NCI-H82 treated with DMSO at 0.1 percent for 48 hours (cell line): ENCODE results near the gene ADAM22.

Experiments
- DNase-seq: peaks from one replicate; lab custom pipeline; 2025; ENCODE audit not compliant: unreplicated experiment; lab: John Stamatoyannopoulos, UW

ADAM22 gene

GRCh38 chr7:88102675-88103074 is 168.6 kb downstream of the ADAM22 start:
- DNase-seq: no peak

- no peak for DNase-seq
Observed at GRCh38 chr7:88104732-88105131, 170.7 kb downstream of the ADAM22 start.

GRCh38 chr7:88105231-88105630 is 171.2 kb downstream of the ADAM22 start:
- no peak for DNase-seq

GRCh38 chr7:88106434-88106833 is 172.4 kb downstream of the ADAM22 start:
- no peak for DNase-seq

- DNase-seq: no peak
Observed at GRCh38 chr7:88109612-88110011, 175.6 kb downstream of the ADAM22 start.

- DNase-seq: peak; percentile 12
Observed at GRCh38 chr7:88111140-88111743, 177.2 kb downstream of the ADAM22 start.

- DNase-seq: no peak
Observed at GRCh38 chr7:88111954-88112471, 178.0 kb downstream of the ADAM22 start.

- DNase-seq: no peak
Observed at GRCh38 chr7:88115258-88115796, 181.3 kb downstream of the ADAM22 start.

- DNase-seq: no peak
Observed at GRCh38 chr7:88115816-88116215, 181.8 kb downstream of the ADAM22 start.

GRCh38 chr7:88116235-88116795 is 182.3 kb downstream of the ADAM22 start:
- peak; percentile 60 for DNase-seq

GRCh38 chr7:88117325-88117724 is 183.3 kb downstream of the ADAM22 start:
- no peak for DNase-seq

GRCh38 chr7:88121335-88121734 is 187.3 kb downstream of the ADAM22 start:
- DNase-seq: no peak

GRCh38 chr7:88127637-88128290 is 193.7 kb downstream of the ADAM22 start:
- no peak for DNase-seq

- no peak for DNase-seq
Observed at GRCh38 chr7:88132725-88133124, 198.7 kb downstream of the ADAM22 start.

GRCh38 chr7:88140947-88141346 is 206.9 kb downstream of the ADAM22 start:
- no peak for DNase-seq

GRCh38 chr7:88141479-88141878 is 207.4 kb downstream of the ADAM22 start:
- no peak for DNase-seq

- no peak for DNase-seq
Observed at GRCh38 chr7:88141953-88142352, 207.9 kb downstream of the ADAM22 start.

- no peak for DNase-seq
Observed at GRCh38 chr7:88146616-88147015, 212.6 kb downstream of the ADAM22 start.

GRCh38 chr7:88147341-88147740 is 213.3 kb downstream of the ADAM22 start:
- DNase-seq: no peak

GRCh38 chr7:88147949-88148348 is 213.9 kb downstream of the ADAM22 start:
- DNase-seq: no peak

- DNase-seq: no peak
Observed at GRCh38 chr7:88150033-88150432, 216.0 kb downstream of the ADAM22 start.

- DNase-seq: no peak
Observed at GRCh38 chr7:88151119-88151790, 217.2 kb downstream of the ADAM22 start.
